B cell (primary cell): ENCODE data around the gene DNAJC2. TPM values are rescaled to one million over a fixed set of nuclear protein-coding genes. Genes with fewer than 3 reads are reported as not detected.
"Not testable (repeated sequence)": the region's sequence is repeated elsewhere in the genome, so short reads cannot be mapped to it uniquely, and the experiment has no call there.

ENCODE experiments used
- ATAC-seq: fragments of 200-7000 bp; cut with Tn5 transposase; one replicate; pipeline ENCODE4 v1.10.0; 2021; ENCODE audit warnings: low read depth, mild to moderate bottlenecking, moderate number of reproducible peaks, moderate library complexity
- CTCF ChIA-PET: fragments of 350-600 bp; sonication (Branson Sonifier 250); formaldehyde crosslinking; loops from one replicate; lab custom pipeline; 2021; ENCODE audit warnings: antibody characterized with exemption, inconsistent platforms; lab: Charles Lee
- POLR2A ChIA-PET: fragments of 350-600 bp; sonication (Branson Sonifier 250); formaldehyde crosslinking; loops from one replicate; lab custom pipeline; 2021; ENCODE audit warnings: antibody characterized with exemption; lab: Charles Lee
- DNase-seq: peaks from one replicate; pipeline ENCODE4 v3.0.0; 2013
- H2AFZ ChIP-seq: 2 replicates; pipeline ENCODE4 v1.6.1; 2012; ENCODE audit warnings: mild to moderate bottlenecking, low read depth, low read length; ENCODE audit not compliant: insufficient read depth, poor library complexity, severe bottlenecking
- H3K27ac ChIP-seq, 2 donors: 1 replicate in 1 of 2; 2 replicates in 1 of 2; pipeline ENCODE4 v1.5.1; 2012 to 2013; ENCODE audit warnings: low read length in 2 of 2, mild to moderate bottlenecking in 2 of 2, moderate library complexity in 1 of 2
- H3K27me3 ChIP-seq, 4 experiments: fragments of 200-600 bp in 1 of 4; sonication (generic) in 1 of 4; replicated peaks in 1 of 4; 1 replicate in 2 of 4; 2 replicates in 2 of 4; pipeline versions ENCODE4 v1.6.1 to v1.7.0; 2013 to 2016; ENCODE audit warnings: low read length in 3 of 4, mild to moderate bottlenecking in 2 of 4, mixed read lengths in 1 of 4, moderate library complexity in 1 of 4; ENCODE audit not compliant: insufficient read depth in 4 of 4, control insufficient read depth in 3 of 4; ENCODE audit errors: control extremely low read depth in 1 of 4
- H3K36me3 ChIP-seq, 2 experiments: replicated peaks in 1 of 2; 1 replicate in 1 of 2; 2 replicates in 1 of 2; pipeline versions ENCODE4 v1.6.1 to v1.7.1; 2013; ENCODE audit warnings: low read length in 1 of 2; ENCODE audit not compliant: insufficient read depth in 2 of 2, control insufficient read depth in 1 of 2; ENCODE audit errors: control extremely low read depth in 1 of 2, extremely low read depth in 1 of 2
- H3K4me1 ChIP-seq, 2 donors: fragments of 200-600 bp in 1 of 2; sonication (generic) in 1 of 2; 1 replicate in 1 of 2; 2 replicates in 1 of 2; pipeline versions ENCODE4 v1.5.1 to v1.6.1; 2013 to 2017; ENCODE audit warnings: low read length in 2 of 2; ENCODE audit not compliant: control insufficient read depth in 2 of 2, insufficient read depth in 2 of 2
- H3K4me2 ChIP-seq: replicated peaks from 2 replicates; pipeline ENCODE3; 2012; ENCODE audit warnings: mild to moderate bottlenecking, low read depth, low read length; ENCODE audit not compliant: poor library complexity, severe bottlenecking
- H3K4me3 ChIP-seq, 5 experiments: fragments of 200-600 bp in 1 of 5; sonication (generic) in 1 of 5; 1 replicate in 3 of 5; 2 replicates in 2 of 5; pipeline versions ENCODE4 v1.5.1 to v1.7.0; 2011 to 2016; ENCODE audit warnings: low read length in 4 of 5, mild to moderate bottlenecking in 4 of 5, low read depth in 2 of 5, control low read depth in 1 of 5, moderate library complexity in 1 of 5; ENCODE audit not compliant: insufficient read depth in 1 of 5; ENCODE audit errors: control extremely low read depth in 1 of 5, extremely low read depth in 1 of 5
- H3K79me2 ChIP-seq: fragments of 200-600 bp; sonication (generic); one replicate; pipeline ENCODE4 v1.6.0; 2016; ENCODE audit warnings: low read length; ENCODE audit not compliant: control insufficient read depth, insufficient read depth
- H3K9ac ChIP-seq: fragments of 200-600 bp; sonication (generic); 2 replicates; pipeline ENCODE4 v1.6.1; 2017; ENCODE audit warnings: mild to moderate bottlenecking, low read length, moderate library complexity
- H3K9me3 ChIP-seq, 3 donors: one replicate each; pipeline versions ENCODE4 v1.6.1 to v1.7.1; 2013; ENCODE audit warnings: low read length in 2 of 3; ENCODE audit not compliant: control insufficient read depth in 2 of 3, insufficient read depth in 1 of 3; ENCODE audit errors: control extremely low read depth in 1 of 3
- H4K20me1 ChIP-seq: 2 replicates; pipeline ENCODE4 v1.6.0; 2012; ENCODE audit warnings: mild to moderate bottlenecking, low read length; ENCODE audit not compliant: insufficient read depth, control insufficient read depth, poor library complexity, severe bottlenecking
- H3K27ac Mint-ChIP-seq: one replicate; pipeline ENCODE4 v1.8.0; 2021; ENCODE audit warnings: mixed read lengths
- H3K27me3 Mint-ChIP-seq: one replicate; pipeline ENCODE4 v1.8.0; 2021; ENCODE audit warnings: mixed read lengths
- H3K4me1 Mint-ChIP-seq: one replicate; pipeline ENCODE4 v1.8.0; 2021; ENCODE audit warnings: mixed read lengths
- H3K4me3 Mint-ChIP-seq: one replicate; pipeline ENCODE4 v1.8.0; 2021; ENCODE audit warnings: mixed read lengths
- H3K9me3 Mint-ChIP-seq: one replicate; pipeline ENCODE4 v1.8.0; 2022; ENCODE audit warnings: mixed read lengths; ENCODE audit not compliant: insufficient read depth
- WGBS: methylation state at CpG from one replicate; pipeline ENCODE4 v1.1.5; 2013; ENCODE audit warnings: missing lambda C conversion rate; ENCODE audit not compliant: insufficient coverage; 5-methylcytosine and 5-hydroxymethylcytosine counted together
- intact Hi-C: fragments of 100-400 bp; cut with micrococcal nuclease; formaldehyde crosslinking; loops from one replicate; pipeline ENCODE4 v1.10.0; 2022
- polyA plus RNA-seq: library from polyadenylated mRNA; depleted of rRNA; stranded (reverse); fragments of >200 nt; gene quantifications from 2 replicates; pipeline ENCODE4 v1.2.3, GENCODE V29; 2012
- small RNA-seq: library from RNA; depleted of rRNA; stranded (forward); fragments of <200 nt; gene quantifications from one replicate; pipeline ENCODE3, GENCODE V24; 2012; ENCODE audit warnings: low replicate concordance, low read depth; ENCODE audit not compliant: insufficient read length
- total RNA-seq, 2 donors: library from RNA; stranded (reverse); fragments of 120-200 nt in 1 of 2; gene quantifications; 1 replicate in 1 of 2; 2 replicates in 1 of 2; pipeline versions ENCODE4 v1.2.3 to v1.2.4, GENCODE V29; 2013 to 2022

The DNAJC2 gene
- total and polyA plus RNA-seq, 2 donors (not counting 1 experiment from before 2014, with no cell fraction given): 12.5 to 38.6 TPM

GRCh38 chr7:103266229-103266628, 78.3 kb downstream of the DNAJC2 start:
- H3K4me1 ChIP-seq, H3K9ac ChIP-seq, H3K4me3 ChIP-seq, H3K9me3 Mint-ChIP-seq, H3K27ac ChIP-seq, H3K4me2 ChIP-seq, H3K27me3 ChIP-seq, intact Hi-C loops, POLR2A ChIA-PET, H3K9me3 ChIP-seq, H3K79me2 ChIP-seq, H3K27me3 Mint-ChIP-seq, H2AFZ ChIP-seq, H3K4me1 Mint-ChIP-seq, H3K36me3 ChIP-seq, CTCF ChIA-PET, DNase-seq, H3K4me3 Mint-ChIP-seq, ATAC-seq, H4K20me1 ChIP-seq, H3K27ac Mint-ChIP-seq: not testable (repeated sequence)
- no CpG with 5 or more reads among the region's 2 CpGs for WGBS

DNA sequence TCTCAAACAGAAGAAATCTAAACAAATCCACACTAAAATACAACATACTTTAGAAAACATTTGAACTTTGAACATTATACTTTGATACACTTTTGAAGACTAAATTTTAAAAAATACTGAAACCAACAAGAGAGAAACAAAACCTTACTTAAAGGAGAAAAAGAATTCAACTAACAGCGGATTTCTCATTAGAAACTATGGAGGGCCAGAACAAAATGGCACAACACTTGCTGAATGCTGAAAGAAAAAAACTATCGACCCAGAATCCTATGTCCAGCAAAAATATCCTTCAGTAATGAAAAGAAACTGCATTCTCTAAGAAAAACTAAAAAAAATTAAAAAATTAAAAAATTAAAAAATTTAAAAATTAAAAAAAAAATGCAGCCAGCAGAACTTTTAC, 80.5 kb downstream of the DNAJC2 start:
- H3K27me3 ChIP-seq, H3K4me3 ChIP-seq, H3K9me3 ChIP-seq, H3K9me3 Mint-ChIP-seq, H3K4me3 Mint-ChIP-seq, DNase-seq, H3K4me2 ChIP-seq, CTCF ChIA-PET, H3K4me1 ChIP-seq, H3K27ac Mint-ChIP-seq, H2AFZ ChIP-seq, H4K20me1 ChIP-seq, H3K79me2 ChIP-seq, H3K4me1 Mint-ChIP-seq, H3K27ac ChIP-seq, POLR2A ChIA-PET, intact Hi-C loops, H3K27me3 Mint-ChIP-seq, H3K36me3 ChIP-seq, H3K9ac ChIP-seq, ATAC-seq: not testable (repeated sequence)
- no CpG with 5 or more reads among the region's 2 CpGs for WGBS

Small RNA genes lying within 50 kb of the gene (small RNA-seq; reads per million reads assigned to genes)
- not detected for gene RPS29P16

Other genes starting within 250 kb of the DNAJC2 start
- 20.7 and 22.8 TPM in 2 replicates for gene NAPEPLD, start 195.7 kb downstream of the DNAJC2 start, total RNA-seq
- gene NAPEPLD, start 195.7 kb downstream of the DNAJC2 start, polyA plus RNA-seq: 3.8 and 3.9 TPM in 2 replicates
- gene PMPCB, start 47.3 kb downstream of the DNAJC2 start, total RNA-seq: 70.9 and 72.8 TPM in 2 replicates
- 61.9 and 80.3 TPM in 2 replicates for gene PMPCB, start 47.3 kb downstream of the DNAJC2 start, polyA plus RNA-seq
- 45.4 and 51.1 TPM in 2 replicates for gene PSMC2, start 2.9 kb upstream of the DNAJC2 start, total RNA-seq
- gene PSMC2, start 2.9 kb upstream of the DNAJC2 start, polyA plus RNA-seq: 29.8 and 59.4 TPM in 2 replicates
- gene SLC26A5, start 101.4 kb upstream of the DNAJC2 start, total RNA-seq: not detected in 2 replicates
- gene SLC26A5, start 101.4 kb upstream of the DNAJC2 start, polyA plus RNA-seq: not detected in 2 replicates